Measurements from ENCODE around the gene MORC1.
"Not testable (repeated sequence)": the region's sequence is repeated elsewhere in the genome, so short reads cannot be mapped to it uniquely, and the experiment has no call there.

The MORC1 gene

GRCh38 chr3:109117939-109118338 lies at the start of gene MORC1:
Gene MORC1, minus strand, starts transcription at chr3:109118134. Its CDS starts 75 bp downstream, at chr3:109118059.
- no peak for DNase-seq (ENCODE audit: low read depth)

- no peak for DNase-seq (ENCODE audit: low read depth)
These were observed 48.0 kb upstream of the MORC1 start for GRCh38 chr3:109165905-109166304.

GRCh38 chr3:109161487-109162123 lies 43.7 kb upstream of the MORC1 start:
- DNase-seq (ENCODE audit: low read depth): no peak

GRCh38 chr3:109155828-109156227 lies 37.9 kb upstream of the MORC1 start:
- no peak for DNase-seq (ENCODE audit: low read depth)

GRCh38 chr3:109154979-109155378 lies 37.0 kb upstream of the MORC1 start:
- no peak for DNase-seq (ENCODE audit: low read depth)

- DNase-seq (ENCODE audit: low read depth): no peak
These were observed 34.4 kb upstream of the MORC1 start for GRCh38 chr3:109152320-109152719.

- no peak for DNase-seq (ENCODE audit: low read depth)
These were observed 31.1 kb upstream of the MORC1 start for GRCh38 chr3:109149078-109149477.

- no peak for DNase-seq (ENCODE audit: low read depth)
These were observed 25.7 kb upstream of the MORC1 start for GRCh38 chr3:109143646-109144045.

- DNase-seq (ENCODE audit: low read depth): no peak
These were observed 22.4 kb upstream of the MORC1 start for GRCh38 chr3:109140318-109140717.

- no peak for DNase-seq (ENCODE audit: low read depth)
These were observed 19.8 kb upstream of the MORC1 start for GRCh38 chr3:109137761-109138160.

GRCh38 chr3:109136523-109136922 lies 18.6 kb upstream of the MORC1 start, which contains the start of gene C3orf85:
Gene C3orf85, plus strand, starts transcription at chr3:109136719. Its CDS starts 129 bp downstream, at chr3:109136848.
- DNase-seq (ENCODE audit: low read depth): no peak

GRCh38 chr3:109133474-109133816 lies 15.5 kb upstream of the MORC1 start:
- DNase-seq (ENCODE audit: low read depth): not testable (repeated sequence)

- peak; percentile 6 for DNase-seq (ENCODE audit: low read depth)
These were observed 15.0 kb upstream of the MORC1 start for GRCh38 chr3:109132801-109133473.

- DNase-seq (ENCODE audit: low read depth): no peak
These were observed 13.3 kb upstream of the MORC1 start for GRCh38 chr3:109131276-109131675.

GRCh38 chr3:109127553-109127952 lies 9.6 kb upstream of the MORC1 start:
- DNase-seq (ENCODE audit: low read depth): no peak

- DNase-seq (ENCODE audit: low read depth): no peak
These were observed 8.0 kb upstream of the MORC1 start for GRCh38 chr3:109125902-109126301.

GRCh38 chr3:109122690-109123089 lies 4.8 kb upstream of the MORC1 start:
- DNase-seq (ENCODE audit: low read depth): no peak

GRCh38 chr3:109118584-109118983 lies 650 bp upstream of the MORC1 start:
- DNase-seq (ENCODE audit: low read depth): no peak

GRCh38 chr3:109116031-109116430 lies 1.9 kb downstream of the MORC1 start:
- DNase-seq (ENCODE audit: low read depth): no peak

GRCh38 chr3:109115451-109115850 lies 2.5 kb downstream of the MORC1 start:
- no peak for DNase-seq (ENCODE audit: low read depth)

- no peak for DNase-seq (ENCODE audit: low read depth)
These were observed 3.2 kb downstream of the MORC1 start for GRCh38 chr3:109114746-109115145.

GRCh38 chr3:109112946-109113760 lies 4.8 kb downstream of the MORC1 start:
- no peak for DNase-seq (ENCODE audit: low read depth)

GRCh38 chr3:109109574-109109973 lies 8.4 kb downstream of the MORC1 start:
- no peak for DNase-seq (ENCODE audit: low read depth)
